ENCODE data around the gene PGA4.
"Not testable (repeated sequence)": the region's sequence is repeated elsewhere in the genome, so short reads cannot be mapped to it uniquely, and the experiment has no call there.

The PGA4 gene

DNA sequence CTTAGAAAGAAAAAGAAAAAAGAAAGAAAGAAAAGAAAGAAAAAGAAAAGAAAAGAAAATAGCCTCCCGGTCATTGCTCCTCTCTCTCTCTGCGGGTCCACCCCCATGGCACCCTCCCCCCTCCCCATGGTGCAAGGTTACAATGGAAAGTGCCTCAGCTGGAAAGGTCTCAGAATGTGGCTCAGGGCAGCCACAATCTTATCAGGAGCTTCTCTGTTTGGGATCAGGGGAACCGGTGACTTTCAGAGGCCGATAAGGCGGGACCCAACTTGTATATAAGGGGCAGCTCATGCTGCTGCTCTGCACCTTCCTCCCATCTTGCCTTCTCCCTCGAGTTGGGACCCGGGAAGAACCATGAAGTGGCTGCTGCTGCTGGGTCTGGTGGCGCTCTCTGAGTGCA is at the start of gene PGA4:
Gene PGA4, plus strand, starts transcription at position 301 of the 400 bp plus-strand sequence. Its CDS starts 54 bp downstream, at position 355.
- H3K27ac ChIP-seq (ENCODE audit: low read depth, low read length); H3K4me3 ChIP-seq (ENCODE audit: low read length); H3K27me3 ChIP-seq (ENCODE audit: control insufficient read depth, insufficient read depth, low read length); H3K36me3 ChIP-seq (ENCODE audit: control insufficient read depth, insufficient read depth, low read length); H3K4me1 ChIP-seq (ENCODE audit: control insufficient read depth, insufficient read depth, low read length); H3K9ac ChIP-seq (ENCODE audit: low read length): not testable (repeated sequence)

DNA sequence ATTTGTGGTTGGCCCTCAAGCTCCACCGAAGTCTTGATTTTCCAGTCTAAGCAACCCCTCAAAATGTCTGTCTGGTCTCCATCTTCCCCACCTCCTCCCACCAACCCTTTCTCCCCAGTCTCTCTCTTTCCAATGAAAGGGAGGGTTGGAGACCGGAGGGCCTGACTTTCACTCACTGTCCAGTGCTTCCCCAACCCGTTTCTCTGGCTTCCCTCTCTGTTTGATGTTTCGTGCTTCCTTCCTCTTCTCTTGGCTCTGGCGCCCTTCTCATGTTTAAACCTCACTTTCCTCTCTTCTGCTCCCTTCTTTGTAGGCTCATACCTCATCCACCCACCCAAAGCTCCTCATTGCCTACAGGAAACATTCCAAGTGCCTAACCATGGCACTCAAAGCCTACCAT is 49.8 kb upstream of the PGA4 start:
- Histone ChIP-seq H3K4me1 (ENCODE audit: control insufficient read depth, insufficient read depth, low read length) (no peaks in the 10 kb centered on the region), H3K27ac (ENCODE audit: low read depth, low read length) (no peak overlapping the region), H3K9ac (ENCODE audit: low read length) (no peak overlapping the region), H3K4me3 (ENCODE audit: low read length) (no peak overlapping the region), H3K27me3 (ENCODE audit: control insufficient read depth, insufficient read depth, low read length) (no peaks in the 10 kb centered on the region), H3K36me3 (ENCODE audit: control insufficient read depth, insufficient read depth, low read length) (no peaks in the 10 kb centered on the region)

DNA sequence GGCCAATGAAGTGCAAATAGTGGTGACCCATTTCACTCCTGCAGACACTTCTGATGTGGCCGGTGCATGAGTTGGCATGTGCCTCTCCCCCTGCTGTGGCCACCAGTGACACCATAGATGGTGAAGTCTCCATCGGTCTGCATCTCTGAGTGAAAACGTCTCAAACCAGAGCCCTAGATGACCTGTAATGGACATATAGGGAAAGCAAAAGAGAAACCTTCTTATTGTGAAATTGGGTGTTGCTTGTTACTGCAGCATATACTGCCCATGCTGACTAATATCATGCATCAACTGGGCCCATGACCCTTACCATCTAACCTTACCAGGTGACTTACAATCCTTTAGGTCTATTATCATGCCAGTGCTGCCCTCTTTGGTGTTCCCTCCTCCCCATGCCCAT is 49.3 kb upstream of the PGA4 start:
- Histone ChIP-seq H3K27ac (ENCODE audit: low read depth, low read length) (no peak overlapping the region), H3K4me1 (ENCODE audit: control insufficient read depth, insufficient read depth, low read length) (no peaks in the 10 kb centered on the region), H3K9ac (ENCODE audit: low read length) (no peak overlapping the region), H3K27me3 (ENCODE audit: control insufficient read depth, insufficient read depth, low read length) (no peaks in the 10 kb centered on the region), H3K36me3 (ENCODE audit: control insufficient read depth, insufficient read depth, low read length) (no peaks in the 10 kb centered on the region), H3K4me3 (ENCODE audit: low read length) (no peak overlapping the region)

DNA sequence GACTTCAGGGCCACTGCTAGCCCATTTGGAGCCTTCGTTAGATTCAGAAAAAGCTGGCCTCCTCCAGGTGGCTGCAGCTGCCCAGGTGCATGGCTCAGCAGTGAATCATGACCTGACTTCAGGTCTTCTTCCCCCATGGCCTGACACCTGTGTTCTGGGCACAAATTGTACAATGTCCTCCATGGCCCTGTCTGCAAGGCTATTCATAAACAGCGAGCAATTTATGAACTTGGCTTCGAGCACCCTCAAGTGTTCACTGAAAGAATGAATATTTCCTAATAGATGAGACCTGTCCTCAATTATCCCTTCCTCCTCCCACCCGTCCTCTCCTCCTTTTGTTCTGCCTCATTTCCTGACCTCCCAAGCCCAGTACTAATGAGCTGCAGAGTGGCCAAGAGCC is 48.7 kb upstream of the PGA4 start:
- Histone ChIP-seq H3K27ac (ENCODE audit: low read depth, low read length) (no peak overlapping the region), H3K4me1 (ENCODE audit: control insufficient read depth, insufficient read depth, low read length) (no peaks in the 10 kb centered on the region), H3K4me3 (ENCODE audit: low read length) (no peak overlapping the region), H3K9ac (ENCODE audit: low read length) (no peak overlapping the region), H3K36me3 (ENCODE audit: control insufficient read depth, insufficient read depth, low read length) (no peaks in the 10 kb centered on the region), H3K27me3 (ENCODE audit: control insufficient read depth, insufficient read depth, low read length) (no peaks in the 10 kb centered on the region)

DNA sequence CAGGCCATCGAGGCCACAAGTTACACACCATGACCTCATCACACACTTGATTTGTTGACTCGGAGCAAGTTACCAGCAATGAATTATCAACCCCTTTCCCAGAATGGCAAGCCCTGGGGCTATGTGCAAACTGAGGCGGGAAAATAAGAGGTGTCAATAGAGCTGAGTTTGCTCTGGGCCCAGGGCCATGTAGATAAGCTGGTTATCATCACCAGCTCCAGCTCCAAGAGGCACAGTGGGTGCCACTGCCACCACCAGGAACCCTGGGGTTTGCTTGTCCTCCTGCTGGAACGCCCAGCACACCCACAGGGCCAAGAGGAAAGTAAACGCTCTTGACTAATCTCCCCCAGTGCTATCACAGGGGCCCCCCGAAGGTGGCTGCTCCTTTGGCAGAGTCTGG is 47.9 kb upstream of the PGA4 start:
- Histone ChIP-seq H3K4me1 (ENCODE audit: control insufficient read depth, insufficient read depth, low read length) (no peaks in the 10 kb centered on the region), H3K4me3 (ENCODE audit: low read length) (no peak overlapping the region), H3K27me3 (ENCODE audit: control insufficient read depth, insufficient read depth, low read length) (no peaks in the 10 kb centered on the region), H3K36me3 (ENCODE audit: control insufficient read depth, insufficient read depth, low read length) (no peaks in the 10 kb centered on the region), H3K9ac (ENCODE audit: low read length) (no peak overlapping the region), H3K27ac (ENCODE audit: low read depth, low read length) (no peak overlapping the region)

DNA sequence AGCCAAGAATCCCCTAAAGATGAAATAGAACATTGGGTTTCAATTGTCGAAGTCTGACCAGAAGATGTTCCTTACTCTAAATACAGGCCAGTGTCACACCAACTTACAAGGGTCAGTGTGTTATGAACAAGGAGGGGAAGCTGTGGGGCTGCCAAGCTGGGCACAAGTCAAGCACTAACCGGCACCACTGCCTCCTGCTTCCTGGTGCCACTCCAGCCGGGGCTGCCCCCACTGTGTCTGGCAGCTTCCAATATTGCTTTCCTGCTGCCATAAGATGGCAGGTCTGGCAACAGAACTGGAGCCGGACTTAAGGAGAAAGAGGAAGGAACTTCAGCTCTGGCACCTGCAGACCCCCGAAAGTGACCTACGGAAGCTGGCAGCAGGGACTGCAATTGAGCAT is 47.2 kb upstream of the PGA4 start:
- H3K4me3 ChIP-seq (ENCODE audit: low read length): no peak overlapping the region
- H3K36me3 ChIP-seq (ENCODE audit: control insufficient read depth, insufficient read depth, low read length): no peaks in the 10 kb centered on the region
- H3K4me1 ChIP-seq (ENCODE audit: control insufficient read depth, insufficient read depth, low read length): no peaks in the 10 kb centered on the region
- no peak overlapping the region for H3K9ac ChIP-seq (ENCODE audit: low read length)
- no peak overlapping the region for H3K27ac ChIP-seq (ENCODE audit: low read depth, low read length)
- H3K27me3 ChIP-seq (ENCODE audit: control insufficient read depth, insufficient read depth, low read length): no peaks in the 10 kb centered on the region

DNA sequence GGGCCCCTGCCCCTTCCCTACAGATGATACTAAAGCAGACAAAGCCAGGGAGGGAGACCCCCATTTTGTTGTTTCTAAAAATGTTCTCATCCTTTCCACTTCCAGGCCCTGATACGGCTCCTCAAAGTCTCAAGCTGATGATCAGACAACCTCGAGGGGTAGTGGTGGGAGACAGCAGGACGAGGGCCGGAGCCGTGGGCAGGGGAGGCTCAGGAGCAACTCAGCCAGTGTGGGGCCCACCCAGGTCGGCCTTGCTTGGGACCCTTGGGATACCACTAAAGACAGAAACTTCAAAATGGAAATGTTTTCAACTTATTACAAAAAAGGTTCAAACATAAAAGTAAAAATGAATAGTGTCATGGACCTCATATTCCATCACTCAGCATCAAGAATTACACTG is 45.7 kb upstream of the PGA4 start:
- H3K4me1 ChIP-seq (ENCODE audit: control insufficient read depth, insufficient read depth, low read length): no peaks in the 10 kb centered on the region
- H3K4me3 ChIP-seq (ENCODE audit: low read length): no peak overlapping the region
- no peak overlapping the region for H3K9ac ChIP-seq (ENCODE audit: low read length)

DNA sequence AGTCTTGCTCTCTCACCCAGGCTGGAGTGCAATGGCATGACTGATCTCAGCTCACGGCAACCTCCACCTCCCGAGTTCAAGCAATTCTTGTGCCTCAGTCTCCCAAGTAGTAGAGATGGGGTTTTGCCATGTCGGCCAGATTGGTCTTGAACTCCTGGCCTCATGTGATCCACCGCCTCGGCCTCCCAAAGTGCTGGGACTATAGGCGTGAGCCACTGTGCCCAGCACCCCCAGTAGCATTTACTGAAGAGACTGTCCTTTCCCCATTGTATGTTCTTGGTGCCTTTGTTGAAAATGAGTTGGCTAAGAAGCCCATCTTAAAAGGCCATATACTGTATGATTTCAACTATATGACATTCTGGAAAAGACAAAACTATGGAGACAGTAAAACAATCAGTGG is 41.9 kb upstream of the PGA4 start:
- H3K4me1 ChIP-seq (ENCODE audit: control insufficient read depth, insufficient read depth, low read length); H3K4me3 ChIP-seq (ENCODE audit: low read length); H3K27me3 ChIP-seq (ENCODE audit: control insufficient read depth, insufficient read depth, low read length); H3K27ac ChIP-seq (ENCODE audit: low read depth, low read length); H3K36me3 ChIP-seq (ENCODE audit: control insufficient read depth, insufficient read depth, low read length); H3K9ac ChIP-seq (ENCODE audit: low read length): not testable (repeated sequence)

More for the DNA sequence above, 45.7 kb upstream of the PGA4 start:
- no peaks in the 10 kb centered on the region for H3K36me3 ChIP-seq (ENCODE audit: control insufficient read depth, insufficient read depth, low read length)
- no peak overlapping the region for H3K27ac ChIP-seq (ENCODE audit: low read depth, low read length)
- no peaks in the 10 kb centered on the region for H3K27me3 ChIP-seq (ENCODE audit: control insufficient read depth, insufficient read depth, low read length)

DNA sequence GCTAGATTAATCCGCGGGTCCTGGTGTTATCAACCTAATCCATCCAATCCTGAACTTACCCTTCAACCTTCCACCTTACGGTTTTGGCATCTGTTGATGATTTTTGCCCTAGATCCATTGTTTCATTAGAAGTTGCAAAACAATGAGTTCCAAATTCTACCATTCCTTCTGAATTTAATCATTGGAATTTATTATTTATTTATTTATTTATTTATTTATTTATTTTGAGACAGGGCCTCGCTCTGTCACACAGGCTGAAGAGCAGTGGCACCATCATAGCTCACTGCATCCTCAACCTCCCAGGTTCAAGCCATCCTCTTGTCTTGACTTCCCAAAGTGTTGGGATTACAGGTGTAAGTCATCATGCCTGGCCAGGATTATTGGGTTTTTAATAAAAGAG is 40.7 kb upstream of the PGA4 start:
- no peaks in the 10 kb centered on the region for H3K4me1 ChIP-seq (ENCODE audit: control insufficient read depth, insufficient read depth, low read length)
- no peaks in the 10 kb centered on the region for H3K27me3 ChIP-seq (ENCODE audit: control insufficient read depth, insufficient read depth, low read length)
- no peak overlapping the region for H3K27ac ChIP-seq (ENCODE audit: low read depth, low read length)
- no peaks in the 10 kb centered on the region for H3K36me3 ChIP-seq (ENCODE audit: control insufficient read depth, insufficient read depth, low read length)
- H3K9ac ChIP-seq (ENCODE audit: low read length): no peak overlapping the region
- H3K4me3 ChIP-seq (ENCODE audit: low read length): no peak overlapping the region

DNA sequence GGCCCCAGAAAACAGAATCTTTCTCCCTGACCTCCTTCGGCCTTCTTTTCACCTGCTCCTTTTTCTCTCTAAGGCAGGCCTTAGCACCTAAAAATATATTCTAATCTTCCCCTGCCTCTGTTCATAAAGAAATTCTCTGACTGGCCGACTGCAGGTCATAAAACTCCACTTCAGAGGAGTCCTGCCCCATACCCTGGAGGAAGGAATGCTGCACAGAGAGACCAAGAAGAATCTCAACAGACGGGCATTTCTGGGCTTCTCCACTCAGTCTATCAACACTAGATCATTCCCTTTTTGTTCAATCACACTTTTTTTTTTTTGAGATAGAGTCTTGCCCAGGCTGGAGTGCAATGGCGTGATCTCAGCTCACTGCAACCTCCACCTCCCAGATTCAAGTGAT is 38.5 kb upstream of the PGA4 start:
- no peak overlapping the region for H3K4me3 ChIP-seq (ENCODE audit: low read length)
- H3K36me3 ChIP-seq (ENCODE audit: control insufficient read depth, insufficient read depth, low read length): no peaks in the 10 kb centered on the region
- H3K4me1 ChIP-seq (ENCODE audit: control insufficient read depth, insufficient read depth, low read length): no peaks in the 10 kb centered on the region

DNA sequence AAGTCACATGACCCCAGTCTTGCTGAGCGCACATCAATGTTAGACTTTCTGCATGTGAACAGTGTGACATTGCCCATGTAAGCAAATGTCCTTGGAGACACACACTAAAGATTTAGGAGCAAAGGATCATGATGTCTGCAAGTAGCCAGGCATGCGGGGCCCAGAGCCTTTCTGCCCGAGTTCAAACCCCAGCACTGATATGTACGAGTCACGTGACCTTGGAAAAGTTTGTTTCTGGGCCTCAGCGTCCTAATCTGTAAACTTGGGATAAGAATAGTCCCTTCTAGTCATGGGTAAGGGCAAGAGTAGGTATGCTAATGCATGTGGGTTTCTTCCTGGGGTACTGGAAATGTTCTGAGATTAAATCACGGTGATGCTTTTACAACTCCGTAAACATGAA is 35.6 kb upstream of the PGA4 start:
- Histone ChIP-seq H3K27me3 (ENCODE audit: control insufficient read depth, insufficient read depth, low read length) (no peaks in the 10 kb centered on the region), H3K36me3 (ENCODE audit: control insufficient read depth, insufficient read depth, low read length) (no peaks in the 10 kb centered on the region), H3K27ac (ENCODE audit: low read depth, low read length) (no peak overlapping the region), H3K4me1 (ENCODE audit: control insufficient read depth, insufficient read depth, low read length) (no peaks in the 10 kb centered on the region), H3K9ac (ENCODE audit: low read length) (no peak overlapping the region), H3K4me3 (ENCODE audit: low read length) (no peak overlapping the region)

More for the DNA sequence above, 38.5 kb upstream of the PGA4 start:
- Histone ChIP-seq H3K9ac (ENCODE audit: low read length) (no peak overlapping the region), H3K27ac (ENCODE audit: low read depth, low read length) (no peak overlapping the region), H3K27me3 (ENCODE audit: control insufficient read depth, insufficient read depth, low read length) (no peaks in the 10 kb centered on the region)

DNA sequence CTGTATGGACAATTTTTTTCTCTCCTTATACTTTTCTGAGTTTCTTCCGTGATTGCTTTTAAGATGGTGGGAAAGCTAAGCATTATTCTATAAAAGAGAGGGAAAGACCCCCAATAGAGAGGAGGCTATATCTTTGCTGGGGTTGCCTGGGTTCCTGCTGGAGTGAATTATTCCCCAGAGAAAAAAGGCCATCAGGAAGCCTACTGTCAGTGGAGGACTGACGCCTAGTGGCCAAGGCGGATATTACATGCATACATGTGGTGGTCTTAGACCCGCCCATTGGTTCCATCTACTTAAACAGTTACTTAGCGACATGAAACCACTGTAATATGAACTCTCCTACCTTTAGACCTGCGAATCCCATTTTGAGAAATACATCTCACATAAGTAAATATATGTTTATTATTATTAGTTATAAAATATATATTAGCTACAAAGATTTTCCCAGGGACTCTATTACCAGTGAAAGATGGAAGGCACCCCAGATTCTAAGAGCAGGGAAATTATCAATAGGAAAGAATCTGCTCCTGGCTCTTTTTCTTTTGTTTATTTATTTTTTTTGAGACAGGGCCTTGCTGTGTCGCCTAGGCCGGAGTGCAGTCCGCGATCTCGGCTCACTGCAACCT is 34.5 kb upstream of the PGA4 start:
- no peak overlapping the region for H3K9ac ChIP-seq (ENCODE audit: low read length)
- no peak overlapping the region for H3K27ac ChIP-seq (ENCODE audit: low read depth, low read length)
- H3K27me3 ChIP-seq (ENCODE audit: control insufficient read depth, insufficient read depth, low read length): no peaks in the 10 kb centered on the region
- H3K36me3 ChIP-seq (ENCODE audit: control insufficient read depth, insufficient read depth, low read length): no peaks in the 10 kb centered on the region
- H3K4me3 ChIP-seq (ENCODE audit: low read length): no peak overlapping the region
- H3K4me1 ChIP-seq (ENCODE audit: control insufficient read depth, insufficient read depth, low read length): no peaks in the 10 kb centered on the region

DNA sequence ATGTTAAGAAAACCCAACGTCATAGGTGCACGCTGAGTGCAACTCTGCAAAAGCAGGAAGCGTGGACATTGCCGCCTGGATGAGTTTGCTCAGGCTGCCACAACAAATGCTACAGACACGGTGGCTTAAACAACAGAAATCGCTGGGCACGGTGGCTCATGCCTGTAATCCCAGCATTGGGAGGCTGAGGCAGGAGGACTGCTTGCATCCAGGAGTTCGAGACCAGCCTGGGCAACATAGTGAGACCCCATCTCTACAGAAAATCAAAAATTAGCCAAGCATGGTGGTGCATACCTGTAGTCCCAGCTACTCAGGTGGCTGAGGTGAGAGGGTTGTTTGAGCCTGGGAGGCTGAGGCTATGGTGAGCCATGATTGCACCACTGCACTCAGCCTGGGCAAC is 32.2 kb upstream of the PGA4 start:
- no peaks in the 10 kb centered on the region for H3K27me3 ChIP-seq (ENCODE audit: control insufficient read depth, insufficient read depth, low read length)
- H3K36me3 ChIP-seq (ENCODE audit: control insufficient read depth, insufficient read depth, low read length): no peaks in the 10 kb centered on the region
- H3K4me3 ChIP-seq (ENCODE audit: low read length): no peak overlapping the region
- H3K27ac ChIP-seq (ENCODE audit: low read depth, low read length): no peak overlapping the region
- no peak overlapping the region for H3K9ac ChIP-seq (ENCODE audit: low read length)
- no peaks in the 10 kb centered on the region for H3K4me1 ChIP-seq (ENCODE audit: control insufficient read depth, insufficient read depth, low read length)

All from rectal smooth muscle tissue (tissue), 1 donor.